Peyer's patch (tissue), 4 donors: ENCODE data around the gene DTX4. TPM values are rescaled to one million over a fixed set of nuclear protein-coding genes. Genes with fewer than 3 reads are reported as not detected.
A peak's percentile ranks its signal among the peaks of the same experiment; 100 is the strongest.

Experiments used
- DNase-seq, 3 donors: peaks; one replicate each; pipeline ENCODE4 v3.0.0-alpha.2; 2017 to 2019
- H3K27ac ChIP-seq, 4 donors: fragments of 200-600 bp; sonication (generic); one replicate each; pipeline ENCODE4 v1.5.1; 2016 to 2019
- H3K27me3 ChIP-seq, 2 donors: fragments of 200-600 bp; sonication (generic); one replicate each; pipeline ENCODE4 v1.5.1; 2019
- H3K36me3 ChIP-seq, 3 donors: fragments of 200-600 bp; sonication (generic); one replicate each; pipeline ENCODE4 v1.5.1; 2016 to 2019
- H3K4me1 ChIP-seq, 4 donors: fragments of 200-600 bp; sonication (generic); one replicate each; pipeline ENCODE4 v1.5.1; 2016 to 2019
- H3K4me3 ChIP-seq, 4 donors: fragments of 200-600 bp; sonication (generic); 1 replicate in 3 of 4; 2 replicates in 1 of 4; pipeline ENCODE4 v1.5.1; 2016 to 2019; ENCODE audit warnings: mild to moderate bottlenecking in 1 of 4
- H3K9me3 ChIP-seq, 4 donors: fragments of 200-600 bp; sonication (generic); one replicate each; pipeline ENCODE4 v1.5.1; 2016 to 2019; ENCODE audit warnings: mild to moderate bottlenecking in 1 of 4
- POLR2A ChIP-seq, 2 donors: fragments of 450-650 bp; IDR thresholded peaks; one replicate each; pipeline ENCODE4 v1.5.1; 2017; ENCODE audit warnings: antibody characterized with exemption in 2 of 2, mild to moderate bottlenecking in 2 of 2, moderate library complexity in 2 of 2
- total RNA-seq, 4 donors: library from RNA; depleted of rRNA; stranded (reverse); fragments of >200 nt; gene quantifications; one replicate each; pipeline ENCODE4 v1.1.0, GENCODE V29; 2016
- TF ChIP-seq, protein P1 (sequence below), 6 experiments: fragments of 450-650 bp in 4 of 6; fragments of 200-600 bp in 2 of 6; sonication (generic) in 1 of 6; IDR thresholded peaks; one replicate each; pipeline ENCODE4 v1.5.1; 2017 to 2019; ENCODE audit warnings: antibody characterized with exemption in 6 of 6, mild to moderate bottlenecking in 3 of 6, moderate library complexity in 1 of 6

Gene DTX4
- total RNA-seq, 4 donors from 2014 or later = 41.3 to 93.8 (median 60.9) TPM

DNA sequence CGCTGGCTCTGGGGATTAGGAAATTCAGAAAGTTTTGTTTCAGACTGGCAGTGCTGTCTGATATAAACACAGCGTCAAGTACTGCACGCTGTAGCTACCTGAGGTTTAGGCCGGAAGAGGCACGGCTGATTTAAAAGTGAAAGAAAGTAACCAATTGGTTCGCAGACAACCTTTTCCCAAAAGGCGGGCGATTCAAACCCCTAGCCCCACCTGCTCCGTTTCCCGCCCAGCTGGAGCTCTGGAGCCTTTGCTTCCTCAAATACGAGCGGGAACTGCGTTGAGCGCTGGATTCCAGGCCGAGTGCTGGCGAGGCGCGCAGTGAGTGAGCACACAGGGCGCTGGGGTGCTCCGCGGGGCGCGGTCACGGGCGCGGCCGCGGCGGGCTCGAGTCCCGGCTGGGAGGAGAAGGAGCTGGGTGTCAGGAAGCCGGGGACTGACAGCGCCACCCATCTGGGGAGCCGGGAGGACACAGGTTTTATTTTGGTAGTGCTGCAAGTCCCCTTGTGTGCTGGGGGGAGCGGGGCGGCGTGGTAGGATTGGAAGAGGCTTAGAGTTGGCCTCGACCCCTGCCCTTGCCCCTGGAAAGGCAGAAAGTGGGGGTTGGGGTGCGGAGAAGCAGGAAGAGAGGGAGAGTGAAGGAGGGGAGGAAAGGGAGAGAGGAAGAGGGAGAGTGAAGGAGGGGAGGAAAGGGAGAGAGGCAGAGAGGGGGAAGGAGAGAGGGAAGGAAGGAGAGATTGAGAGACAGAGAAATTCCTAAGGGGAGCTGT, 27.2 kb upstream of the DTX4 start:
- Histone ChIP-seq H3K36me3 (peaks cover 0 to 12% (median 0%) of the 10 kb centered on the region in 3 donors), H3K4me1 (peaks cover 0 to 15% (median 7%) of the 10 kb centered on the region in 4 donors), H3K4me3 (peak overlapping the region; percentile 42 to 90 (median 60)), H3K27me3 (no peaks in the 10 kb centered on the region), H3K9me3 (no peaks in the 10 kb centered on the region), H3K27ac (peak overlapping the region; percentile 86 to 98 (median 89))
- TF ChIP-seq, protein P1, sequence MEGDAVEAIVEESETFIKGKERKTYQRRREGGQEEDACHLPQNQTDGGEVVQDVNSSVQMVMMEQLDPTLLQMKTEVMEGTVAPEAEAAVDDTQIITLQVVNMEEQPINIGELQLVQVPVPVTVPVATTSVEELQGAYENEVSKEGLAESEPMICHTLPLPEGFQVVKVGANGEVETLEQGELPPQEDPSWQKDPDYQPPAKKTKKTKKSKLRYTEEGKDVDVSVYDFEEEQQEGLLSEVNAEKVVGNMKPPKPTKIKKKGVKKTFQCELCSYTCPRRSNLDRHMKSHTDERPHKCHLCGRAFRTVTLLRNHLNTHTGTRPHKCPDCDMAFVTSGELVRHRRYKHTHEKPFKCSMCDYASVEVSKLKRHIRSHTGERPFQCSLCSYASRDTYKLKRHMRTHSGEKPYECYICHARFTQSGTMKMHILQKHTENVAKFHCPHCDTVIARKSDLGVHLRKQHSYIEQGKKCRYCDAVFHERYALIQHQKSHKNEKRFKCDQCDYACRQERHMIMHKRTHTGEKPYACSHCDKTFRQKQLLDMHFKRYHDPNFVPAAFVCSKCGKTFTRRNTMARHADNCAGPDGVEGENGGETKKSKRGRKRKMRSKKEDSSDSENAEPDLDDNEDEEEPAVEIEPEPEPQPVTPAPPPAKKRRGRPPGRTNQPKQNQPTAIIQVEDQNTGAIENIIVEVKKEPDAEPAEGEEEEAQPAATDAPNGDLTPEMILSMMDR (IDR thresholded peaks at IDR 0.05) = peak in 2 of 6 experiments; percentile 1 to 8
- TF ChIP-seq POLR2A (IDR thresholded peaks at IDR 0.05) = no peak
- DNase-seq = peak; percentile 73 to 91 (median 86)

DNA sequence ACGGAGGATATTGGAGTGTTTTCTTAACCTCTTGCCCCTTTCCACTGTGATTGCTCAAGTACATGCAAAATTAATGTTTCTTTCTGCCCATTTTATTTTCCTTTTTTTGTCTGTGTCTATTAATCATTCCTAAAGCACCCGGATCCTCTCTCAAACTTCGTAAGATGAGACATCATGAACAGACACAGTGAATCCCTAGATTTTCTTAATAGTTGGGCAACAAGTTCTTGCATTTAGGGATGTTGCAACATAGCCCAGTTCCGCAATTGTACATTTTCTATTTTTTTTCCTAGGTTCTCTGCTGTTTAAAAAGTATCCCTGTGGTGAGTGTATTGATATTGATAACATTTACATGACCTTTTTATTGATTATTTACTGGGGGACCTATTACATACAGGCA, 26.4 kb upstream of the DTX4 start:
- Histone ChIP-seq H3K4me3 (no peak overlapping the region), H3K4me1 (peaks cover 0 to 15% (median 7%) of the 10 kb centered on the region in 4 donors), H3K36me3 (peaks cover 0 to 18% (median 0%) of the 10 kb centered on the region in 3 donors), H3K9me3 (no peaks in the 10 kb centered on the region), H3K27me3 (no peaks in the 10 kb centered on the region), H3K27ac (peak overlapping the region; percentile 86 to 98 (median 89))
- TF ChIP-seq POLR2A (IDR thresholded peaks at IDR 0.05) = no peak
- TF ChIP-seq, protein P1 (IDR thresholded peaks at IDR 0.05) = no peak
- no peak for DNase-seq

DNA sequence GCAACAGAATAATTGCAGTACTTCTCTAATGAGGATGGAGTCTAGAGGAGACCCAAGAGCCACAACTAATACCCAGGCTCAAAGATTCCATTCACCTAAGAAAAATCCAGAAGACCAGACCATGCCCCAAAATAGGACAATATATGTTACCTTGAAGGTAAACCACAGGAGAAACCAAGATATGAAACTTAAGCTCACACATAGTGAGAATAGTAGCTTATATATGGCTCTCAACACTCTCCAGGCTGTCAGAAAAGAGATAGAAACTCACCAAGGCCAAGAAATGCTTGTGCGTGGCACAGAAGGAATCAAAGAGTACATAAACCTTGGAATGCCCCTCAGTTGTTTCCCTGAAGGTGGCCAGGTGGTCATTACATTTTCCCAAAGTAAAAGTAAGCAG, 20.2 kb upstream of the DTX4 start:
- Histone ChIP-seq H3K4me1 (no peaks in the 10 kb centered on the region), H3K9me3 (no peaks in the 10 kb centered on the region), H3K36me3 (peaks cover 0 to 28% (median 0%) of the 10 kb centered on the region in 3 donors), H3K27me3 (no peaks in the 10 kb centered on the region), H3K4me3 (no peak overlapping the region), H3K27ac (peak overlapping the region in 1 of 4 donors; percentile 43)
- TF ChIP-seq POLR2A (IDR thresholded peaks at IDR 0.05) = no peak
- TF ChIP-seq, protein P1 (IDR thresholded peaks at IDR 0.05) = no peak
- DNase-seq = no peak

DNA sequence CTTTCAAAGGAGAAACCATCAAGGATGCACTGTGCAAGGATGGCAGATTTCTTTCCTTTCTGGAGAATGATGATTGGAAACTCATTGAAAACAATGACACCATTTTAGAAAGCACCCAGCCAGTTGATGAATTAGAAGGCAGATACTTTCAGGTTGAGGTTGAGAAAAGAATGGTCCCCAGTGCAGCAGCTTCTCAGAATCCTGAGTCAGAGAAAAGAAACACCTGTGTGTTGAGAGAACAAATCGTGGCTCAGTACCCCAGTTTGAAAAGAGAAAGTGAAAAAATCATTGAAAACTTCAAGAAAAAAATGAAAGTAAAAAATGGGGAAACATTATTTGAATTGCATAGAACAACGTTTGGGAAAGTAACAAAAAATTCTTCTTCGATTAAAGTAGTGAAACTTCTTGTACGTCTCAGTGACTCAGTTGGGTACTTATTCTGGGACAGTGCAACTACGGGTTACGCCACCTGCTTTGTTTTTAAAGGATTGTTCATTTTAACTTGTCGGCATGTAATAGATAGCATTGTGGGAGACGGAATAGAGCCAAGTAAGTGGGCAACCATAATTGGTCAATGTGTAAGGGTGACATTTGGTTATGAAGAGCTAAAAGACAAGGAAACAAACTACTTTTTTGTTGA, 19.5 kb upstream of the DTX4 start:
- DNase-seq = no peak
- peak overlapping the region in 1 of 4 donors; percentile 43 for H3K27ac ChIP-seq
- no peaks in the 10 kb centered on the region for H3K4me1 ChIP-seq
- TF ChIP-seq, protein P1 (IDR thresholded peaks at IDR 0.05) = no peak
- no peak for TF ChIP-seq POLR2A (IDR thresholded peaks at IDR 0.05)
- no peaks in the 10 kb centered on the region for H3K27me3 ChIP-seq
- H3K9me3 ChIP-seq = no peaks in the 10 kb centered on the region
- H3K36me3 ChIP-seq = peaks cover 0 to 28% (median 0%) of the 10 kb centered on the region in 3 donors
- no peak overlapping the region for H3K4me3 ChIP-seq

DNA sequence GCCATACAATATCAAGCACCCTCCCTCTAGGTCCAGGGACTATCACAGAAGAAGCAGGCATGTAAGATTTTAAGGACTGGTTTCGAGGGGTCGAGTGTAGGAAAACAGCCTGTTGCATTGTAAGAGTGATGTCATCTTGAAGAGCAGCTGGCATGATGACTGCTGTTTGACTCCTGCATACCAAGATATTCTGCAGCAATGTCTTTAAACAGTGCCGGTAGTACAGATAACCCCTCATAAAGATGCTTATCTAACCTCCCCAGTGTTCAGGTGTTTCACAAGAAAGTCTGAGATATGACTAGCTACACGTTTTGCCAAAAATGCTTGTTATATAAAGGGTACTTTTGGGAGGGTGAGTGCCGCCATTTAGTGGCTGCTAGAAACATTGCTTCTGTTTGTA, 17.3 kb upstream of the DTX4 start:
- H3K36me3 ChIP-seq = peaks cover 0 to 18% (median 0%) of the 10 kb centered on the region in 3 donors
- no peak overlapping the region for H3K27ac ChIP-seq
- no peaks in the 10 kb centered on the region for H3K4me1 ChIP-seq
- TF ChIP-seq, protein P1 (IDR thresholded peaks at IDR 0.05) = no peak
- TF ChIP-seq POLR2A (IDR thresholded peaks at IDR 0.05) = no peak
- H3K27me3 ChIP-seq = no peaks in the 10 kb centered on the region
- no peak overlapping the region for H3K4me3 ChIP-seq
- no peaks in the 10 kb centered on the region for H3K9me3 ChIP-seq
- DNase-seq = no peak
